Measurements from ENCODE around the gene SIGLEC5. TPM values are rescaled to one million over a fixed set of nuclear protein-coding genes. Genes with fewer than 3 reads are reported as not detected.

Gene SIGLEC5
- total RNA-seq, 4 donors from 2014 or later = 0.67 to 0.94 TPM; not detected in 2

- H3K4me1 ChIP-seq = no peaks in the 10 kb centered on the region
- peaks cover 43% of the 10 kb centered on the region for H3K27me3 ChIP-seq
- H3K9me3 ChIP-seq = peaks cover 0 to 8% (median 0%) of the 10 kb centered on the region in 3 donors
- ATAC-seq = no peak
- H3K27ac ChIP-seq = no peak overlapping the region
- H3K36me3 ChIP-seq = no peaks in the 10 kb centered on the region
- H3K4me3 ChIP-seq = no peak overlapping the region
- WGBS, 2 donors (ENCODE audit: low coverage in 1 of 2) = 20 to 45% methylated on average over 1 of the region's 1 CpG
- TF ChIP-seq, protein P1, sequence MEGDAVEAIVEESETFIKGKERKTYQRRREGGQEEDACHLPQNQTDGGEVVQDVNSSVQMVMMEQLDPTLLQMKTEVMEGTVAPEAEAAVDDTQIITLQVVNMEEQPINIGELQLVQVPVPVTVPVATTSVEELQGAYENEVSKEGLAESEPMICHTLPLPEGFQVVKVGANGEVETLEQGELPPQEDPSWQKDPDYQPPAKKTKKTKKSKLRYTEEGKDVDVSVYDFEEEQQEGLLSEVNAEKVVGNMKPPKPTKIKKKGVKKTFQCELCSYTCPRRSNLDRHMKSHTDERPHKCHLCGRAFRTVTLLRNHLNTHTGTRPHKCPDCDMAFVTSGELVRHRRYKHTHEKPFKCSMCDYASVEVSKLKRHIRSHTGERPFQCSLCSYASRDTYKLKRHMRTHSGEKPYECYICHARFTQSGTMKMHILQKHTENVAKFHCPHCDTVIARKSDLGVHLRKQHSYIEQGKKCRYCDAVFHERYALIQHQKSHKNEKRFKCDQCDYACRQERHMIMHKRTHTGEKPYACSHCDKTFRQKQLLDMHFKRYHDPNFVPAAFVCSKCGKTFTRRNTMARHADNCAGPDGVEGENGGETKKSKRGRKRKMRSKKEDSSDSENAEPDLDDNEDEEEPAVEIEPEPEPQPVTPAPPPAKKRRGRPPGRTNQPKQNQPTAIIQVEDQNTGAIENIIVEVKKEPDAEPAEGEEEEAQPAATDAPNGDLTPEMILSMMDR (IDR thresholded peaks at IDR 0.05) = no peak
- TF ChIP-seq POLR2AphosphoS5 (IDR thresholded peaks at IDR 0.05) (no peak), EP300 (IDR thresholded peaks at IDR 0.05) (no peak), POLR2A (IDR thresholded peaks at IDR 0.05) (no peak)
Observed at GRCh38 chr19:51664131-51664530, 33.9 kb upstream of the SIGLEC5 start.

- H3K27ac ChIP-seq = no peak overlapping the region
- H3K4me3 ChIP-seq = no peak overlapping the region
- no peaks in the 10 kb centered on the region for H3K4me1 ChIP-seq
- TF ChIP-seq EP300 (IDR thresholded peaks at IDR 0.05) (no peak), POLR2AphosphoS5 (IDR thresholded peaks at IDR 0.05) (no peak), POLR2A (IDR thresholded peaks at IDR 0.05) (no peak)
- H3K27me3 ChIP-seq = peaks cover 43% of the 10 kb centered on the region
- 0 to 20% methylated on average over 1 of the region's 3 CpGs for WGBS, 2 donors (ENCODE audit: low coverage in 1 of 2)
- no peak for ATAC-seq
- no peaks in the 10 kb centered on the region for H3K36me3 ChIP-seq
- peaks cover 0 to 8% (median 0%) of the 10 kb centered on the region in 3 donors for H3K9me3 ChIP-seq
Observed at GRCh38 chr19:51663650-51664049, 33.4 kb upstream of the SIGLEC5 start.

- 13 to 40% methylated on average over 3 to 7 of the region's 10 CpGs for WGBS, 2 donors (ENCODE audit: low coverage in 1 of 2)
- ATAC-seq = no peak
- Histone ChIP-seq H3K4me3 (no peak overlapping the region), H3K9me3 (peaks cover 0 to 8% (median 0%) of the 10 kb centered on the region in 3 donors), H3K27ac (no peak overlapping the region), H3K27me3 (peaks cover 43% of the 10 kb centered on the region), H3K4me1 (peaks cover 0 to 10% (median 0%) of the 10 kb centered on the region in 3 donors), H3K36me3 (no peaks in the 10 kb centered on the region)
- TF ChIP-seq POLR2AphosphoS5 (IDR thresholded peaks at IDR 0.05) = no peak
- TF ChIP-seq EP300 (IDR thresholded peaks at IDR 0.05) = no peak
- TF ChIP-seq POLR2A (IDR thresholded peaks at IDR 0.05) = no peak
- TF ChIP-seq, protein P1 (IDR thresholded peaks at IDR 0.05) = peak; percentile 35 to 60 (median 46)
Observed at GRCh38 chr19:51660975-51661600, 30.9 kb upstream of the SIGLEC5 start.

GRCh38 chr19:51654783-51655182 is 24.6 kb upstream of the SIGLEC5 start:
- peaks cover 0 to 10% (median 0%) of the 10 kb centered on the region in 3 donors for H3K4me1 ChIP-seq
- H3K27me3 ChIP-seq = peaks cover 28% of the 10 kb centered on the region
- TF ChIP-seq POLR2A (IDR thresholded peaks at IDR 0.05) (no peak), POLR2AphosphoS5 (IDR thresholded peaks at IDR 0.05) (no peak), EP300 (IDR thresholded peaks at IDR 0.05) (no peak)
- TF ChIP-seq, protein P1 (IDR thresholded peaks at IDR 0.05) = no peak
- no peaks in the 10 kb centered on the region for H3K36me3 ChIP-seq
- H3K4me3 ChIP-seq = no peak overlapping the region
- ATAC-seq = no peak
- no peak overlapping the region for H3K27ac ChIP-seq
- 47 to 70% methylated on average over 3 to 4 of the region's 4 CpGs for WGBS, 2 donors (ENCODE audit: low coverage in 1 of 2)
- H3K9me3 ChIP-seq = no peaks in the 10 kb centered on the region

GRCh38 chr19:51653162-51653561 is 23.0 kb upstream of the SIGLEC5 start:
- H3K27me3 ChIP-seq = peaks cover 40% of the 10 kb centered on the region
- H3K4me3 ChIP-seq = no peak overlapping the region
- ATAC-seq = no peak
- WGBS, 2 donors (ENCODE audit: low coverage in 1 of 2) = 33 to 43% methylated on average over 1 to 2 of the region's 2 CpGs
- no peaks in the 10 kb centered on the region for H3K9me3 ChIP-seq
- H3K4me1 ChIP-seq = peaks cover 0 to 10% (median 0%) of the 10 kb centered on the region in 3 donors
- no peak overlapping the region for H3K27ac ChIP-seq
- H3K36me3 ChIP-seq = no peaks in the 10 kb centered on the region
- TF ChIP-seq POLR2AphosphoS5 (IDR thresholded peaks at IDR 0.05) (no peak), POLR2A (IDR thresholded peaks at IDR 0.05) (no peak), EP300 (IDR thresholded peaks at IDR 0.05) (no peak)
- TF ChIP-seq, protein P1 (IDR thresholded peaks at IDR 0.05) = no peak

Data from gastroesophageal sphincter (tissue), 4 donors.